HCT116 (cell line): Measurements from ENCODE around the gene SLC25A22.

Source experiments
- EZH2 ChIP-seq: fragments of 200-600 bp; sonication (generic); IDR thresholded peaks from 2 replicates; pipeline ENCODE4 v1.6.1; 2017; ENCODE audit warnings: antibody characterized with exemption, mixed run types
- POLR2A ChIP-seq: IDR thresholded peaks from 2 replicates; pipeline ENCODE4 v1.7.0; 2011; ENCODE audit warnings: borderline replicate concordance; ENCODE audit not compliant: insufficient read depth, insufficient read length; ENCODE audit errors: extremely low read depth
- POLR2AphosphoS5 ChIP-seq: IDR thresholded peaks from 2 replicates; pipeline ENCODE4 v1.6.1; 2011; ENCODE audit warnings: mild to moderate bottlenecking, low read depth, low read length, moderate library complexity
- SIN3A ChIP-seq: IDR thresholded peaks from 2 replicates; pipeline ENCODE4 v1.6.1; 2012; ENCODE audit warnings: low read depth
- ZNF274 ChIP-seq: fragments of 200-500 bp; sonication (Bioruptor generic); IDR thresholded peaks from 2 replicates; pipeline ENCODE4 v1.6.1; 2014; ENCODE audit warnings: mild to moderate bottlenecking, low read depth, low read length, inconsistent platforms
- TF ChIP-seq, protein P1 (sequence below): IDR thresholded peaks from 2 replicates; pipeline ENCODE4 v1.6.1; 2012; ENCODE audit warnings: low read depth

GRCh38 chr11:786235-787083, 11.6 kb downstream of the SLC25A22 start:
- no peak for TF ChIP-seq EZH2
- no peak for TF ChIP-seq POLR2A
- TF ChIP-seq SIN3A, result no peak
- TF ChIP-seq, protein P1, sequence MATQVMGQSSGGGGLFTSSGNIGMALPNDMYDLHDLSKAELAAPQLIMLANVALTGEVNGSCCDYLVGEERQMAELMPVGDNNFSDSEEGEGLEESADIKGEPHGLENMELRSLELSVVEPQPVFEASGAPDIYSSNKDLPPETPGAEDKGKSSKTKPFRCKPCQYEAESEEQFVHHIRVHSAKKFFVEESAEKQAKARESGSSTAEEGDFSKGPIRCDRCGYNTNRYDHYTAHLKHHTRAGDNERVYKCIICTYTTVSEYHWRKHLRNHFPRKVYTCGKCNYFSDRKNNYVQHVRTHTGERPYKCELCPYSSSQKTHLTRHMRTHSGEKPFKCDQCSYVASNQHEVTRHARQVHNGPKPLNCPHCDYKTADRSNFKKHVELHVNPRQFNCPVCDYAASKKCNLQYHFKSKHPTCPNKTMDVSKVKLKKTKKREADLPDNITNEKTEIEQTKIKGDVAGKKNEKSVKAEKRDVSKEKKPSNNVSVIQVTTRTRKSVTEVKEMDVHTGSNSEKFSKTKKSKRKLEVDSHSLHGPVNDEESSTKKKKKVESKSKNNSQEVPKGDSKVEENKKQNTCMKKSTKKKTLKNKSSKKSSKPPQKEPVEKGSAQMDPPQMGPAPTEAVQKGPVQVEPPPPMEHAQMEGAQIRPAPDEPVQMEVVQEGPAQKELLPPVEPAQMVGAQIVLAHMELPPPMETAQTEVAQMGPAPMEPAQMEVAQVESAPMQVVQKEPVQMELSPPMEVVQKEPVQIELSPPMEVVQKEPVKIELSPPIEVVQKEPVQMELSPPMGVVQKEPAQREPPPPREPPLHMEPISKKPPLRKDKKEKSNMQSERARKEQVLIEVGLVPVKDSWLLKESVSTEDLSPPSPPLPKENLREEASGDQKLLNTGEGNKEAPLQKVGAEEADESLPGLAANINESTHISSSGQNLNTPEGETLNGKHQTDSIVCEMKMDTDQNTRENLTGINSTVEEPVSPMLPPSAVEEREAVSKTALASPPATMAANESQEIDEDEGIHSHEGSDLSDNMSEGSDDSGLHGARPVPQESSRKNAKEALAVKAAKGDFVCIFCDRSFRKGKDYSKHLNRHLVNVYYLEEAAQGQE, result no peak
- TF ChIP-seq ZNF274, result no peak
- no peak for TF ChIP-seq POLR2AphosphoS5
